ENCODE measurements around the gene CSH2.
"Not testable (repeated sequence)": the region's sequence is repeated elsewhere in the genome, so short reads cannot be mapped to it uniquely, and the experiment has no call there.

The CSH2 gene

DNA sequence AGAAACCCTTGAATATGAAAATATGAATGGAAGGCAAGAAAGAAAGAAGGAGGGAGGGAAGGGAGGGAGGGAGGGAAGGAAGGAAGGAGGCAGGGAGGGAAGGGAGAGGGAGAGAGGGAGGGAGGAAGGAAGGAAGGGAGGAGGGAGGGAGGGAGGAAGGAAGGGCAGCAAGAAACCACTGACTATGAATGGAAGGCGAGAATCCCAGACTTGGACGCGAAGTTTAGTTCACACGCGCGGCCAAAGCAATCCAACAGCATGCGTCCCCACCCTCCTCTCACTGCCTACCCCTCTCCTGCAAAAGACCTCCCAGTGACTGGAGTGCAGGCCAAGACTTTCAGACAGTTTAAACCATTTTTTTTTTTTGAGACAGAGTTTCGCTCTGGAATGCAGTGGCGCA lies 23.1 kb downstream of the CSH2 start:
- no peak for DNase-seq

DNA sequence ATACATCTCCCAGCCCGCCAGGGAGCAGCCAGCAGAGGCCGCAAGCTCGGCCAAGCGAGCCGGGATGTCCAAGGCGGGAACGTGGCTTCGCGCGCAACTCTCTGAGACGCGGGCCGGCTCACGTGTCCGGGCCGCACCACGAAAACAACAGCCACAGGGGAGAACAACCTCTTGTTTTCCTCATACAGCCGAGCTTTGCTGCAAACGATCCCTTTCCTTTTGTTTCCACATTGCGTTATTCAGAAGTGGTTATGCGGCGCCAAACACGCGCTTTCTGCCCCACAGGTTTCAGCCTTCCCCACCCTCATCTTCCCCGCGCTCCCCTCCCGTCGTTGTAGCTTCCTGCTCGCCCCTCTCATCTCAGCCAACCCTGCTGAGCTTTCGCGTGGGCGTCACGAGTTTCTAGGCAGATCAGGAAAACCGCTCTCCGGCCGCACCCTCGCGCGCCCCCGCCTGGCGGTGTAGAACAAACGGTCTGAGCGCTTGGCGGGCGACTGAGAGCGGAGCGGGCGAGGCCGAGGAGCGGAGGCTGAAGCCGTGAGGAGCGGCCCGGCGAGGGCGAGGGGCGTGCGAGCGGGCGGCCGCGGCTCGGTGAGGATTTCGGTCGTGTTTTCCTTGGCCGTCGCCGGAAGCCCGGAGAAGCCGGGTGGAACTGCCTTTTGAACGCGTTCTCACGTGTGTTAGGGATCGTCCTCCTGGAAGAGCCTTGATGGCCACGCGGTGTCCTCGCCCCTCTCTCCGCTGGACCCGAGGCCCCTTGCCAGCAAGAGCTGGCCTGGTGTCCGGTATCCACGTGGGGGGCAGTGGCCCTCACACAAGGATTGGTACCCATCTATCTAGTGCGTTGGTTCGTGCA lies 24.4 kb downstream of the CSH2 start:
- DNase-seq: no peak

DNA sequence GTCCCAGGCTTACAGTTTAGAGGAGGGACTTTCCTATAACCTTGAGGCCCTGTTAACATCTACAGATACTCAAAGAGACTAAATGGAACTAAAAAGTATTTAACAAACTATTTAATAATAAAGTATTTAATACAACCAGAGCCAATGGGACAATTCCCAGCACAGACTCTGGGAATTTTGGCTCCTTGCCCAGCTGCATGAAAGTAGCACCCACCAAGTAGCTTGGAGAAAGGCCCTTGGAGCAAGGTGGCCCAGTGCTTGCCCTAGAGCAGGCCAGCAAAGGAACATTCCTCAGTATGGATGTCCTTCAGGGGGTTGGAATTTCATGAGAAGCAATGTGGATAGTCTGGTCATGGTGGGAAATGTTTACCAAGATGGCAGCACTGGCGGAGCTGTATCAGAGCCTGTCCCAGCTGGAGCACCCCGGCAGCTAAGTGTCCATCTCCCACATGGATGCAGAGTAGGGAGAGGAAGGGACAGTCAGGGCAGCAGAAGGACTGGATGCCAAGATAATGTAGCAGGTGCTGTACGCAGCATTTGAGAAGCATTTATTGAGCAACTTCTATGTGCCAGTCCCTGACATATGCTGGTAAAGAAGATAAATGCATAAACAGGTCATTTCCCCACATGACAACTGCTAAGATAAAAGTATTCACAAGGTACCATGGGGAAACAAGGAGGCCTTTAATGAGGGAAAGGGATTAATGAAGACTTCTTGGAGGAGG lies 25.8 kb downstream of the CSH2 start:
- no peak for DNase-seq

GRCh38 chr17:63845509-63845908 lies 28.0 kb downstream of the CSH2 start:
- no peak for DNase-seq

- no peak for DNase-seq
These were observed 29.4 kb downstream of the CSH2 start for GRCh38 chr17:63843910-63844677.

DNA sequence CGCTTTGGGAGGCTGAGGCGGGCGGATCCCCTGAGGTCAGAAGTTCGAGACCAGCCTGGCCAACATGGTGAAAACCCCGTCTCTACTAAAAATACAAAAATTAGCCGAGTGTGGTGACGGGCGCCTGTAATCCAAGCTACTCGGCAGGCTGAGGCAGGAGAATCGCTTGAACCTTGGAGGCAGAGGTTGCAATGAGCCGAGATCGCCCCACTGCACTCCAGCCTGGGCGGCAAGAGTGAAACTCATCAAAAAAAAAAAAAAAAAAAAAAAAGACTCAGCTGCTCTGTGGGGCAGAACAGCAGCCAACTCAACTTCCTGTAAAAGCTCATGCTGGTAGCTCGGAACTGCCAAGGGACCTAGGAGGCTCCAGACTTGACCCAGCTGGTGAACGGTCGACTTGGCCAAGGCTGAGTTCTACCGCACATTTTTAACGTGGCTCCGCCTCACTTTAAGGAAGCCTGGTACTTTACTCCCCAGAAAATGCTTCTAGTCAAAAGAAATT lies 30.0 kb downstream of the CSH2 start:
- DNase-seq: not testable (repeated sequence)

GRCh38 chr17:63842540-63843386 lies 30.7 kb downstream of the CSH2 start, which contains the start of gene SMARCD2:
TSS of gene SMARCD2 (minus strand) at chr17:63842685. CDS start at chr17:63842674, 11 bp downstream.
- peak; percentile 85 for DNase-seq

DNA sequence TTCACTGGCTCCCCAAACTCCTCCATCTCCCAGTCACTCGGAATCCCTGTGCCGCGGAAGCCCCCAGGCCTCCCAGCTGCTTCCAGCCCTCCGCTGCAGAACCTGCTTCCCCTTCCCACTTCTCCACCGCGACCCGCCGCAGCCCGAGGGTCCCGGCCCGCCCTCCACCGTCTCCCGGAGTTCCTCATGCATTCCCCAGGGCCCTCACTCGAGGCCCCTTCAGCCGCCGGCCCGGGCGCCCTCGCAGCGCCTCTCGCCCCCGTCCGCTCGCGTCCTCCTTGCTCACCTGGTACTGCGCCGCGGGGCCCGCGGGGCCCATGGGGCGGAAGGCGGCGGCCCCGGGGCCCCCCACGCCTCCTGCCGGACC lies 31.3 kb downstream of the CSH2 start:
- no peak for DNase-seq

- no peak for DNase-seq
These were observed 31.9 kb downstream of the CSH2 start for GRCh38 chr17:63841350-63842172.

GRCh38 chr17:63840591-63841349 lies 32.7 kb downstream of the CSH2 start:
- no peak for DNase-seq

- no peak for DNase-seq
These were observed 34.8 kb downstream of the CSH2 start for GRCh38 chr17:63838631-63839171.

GRCh38 chr17:63837962-63838600 lies 35.4 kb downstream of the CSH2 start:
- DNase-seq: no peak

DNA sequence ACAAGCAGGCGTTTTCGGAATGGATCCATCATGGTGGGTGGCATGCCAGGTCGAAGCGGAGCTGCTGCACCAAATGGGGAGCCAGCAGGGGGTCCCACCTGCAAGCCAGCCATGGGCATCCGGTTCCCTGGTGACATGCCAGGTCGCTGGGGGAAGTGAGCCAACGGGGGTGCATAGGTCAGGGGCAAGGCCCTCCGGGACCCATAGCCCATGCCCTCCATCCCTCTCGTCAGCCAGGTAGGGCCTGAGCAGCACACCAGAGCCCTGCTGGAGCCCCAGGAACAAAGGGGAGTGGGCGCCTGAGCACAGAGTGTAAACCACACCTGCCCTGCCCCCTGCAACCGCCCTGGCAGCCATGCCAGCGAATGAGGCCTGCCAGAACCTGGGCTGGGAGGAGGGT lies 36.0 kb downstream of the CSH2 start:
- no peak for DNase-seq

DNA sequence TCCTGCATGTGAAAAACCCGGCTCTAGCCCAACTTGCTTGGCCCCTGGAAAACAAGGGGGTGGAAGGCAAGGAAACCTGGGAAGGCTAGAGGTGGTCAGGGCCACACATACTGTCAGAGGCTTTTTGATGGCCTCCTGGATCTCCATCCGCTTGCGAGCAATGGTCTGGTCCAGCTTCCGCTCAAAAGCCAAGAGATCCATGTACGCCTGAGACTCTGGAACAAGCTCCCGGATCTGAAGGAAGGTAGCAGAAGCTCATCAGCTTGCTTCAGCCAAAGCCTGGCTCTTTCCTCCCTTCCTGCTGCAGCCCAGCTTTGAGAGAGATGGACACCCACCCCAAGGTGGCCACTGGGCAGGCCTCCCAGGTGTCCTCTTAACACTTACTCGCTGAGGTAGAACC lies 36.7 kb downstream of the CSH2 start:
- no peak for DNase-seq

- no peak for DNase-seq
These were observed 38.2 kb downstream of the CSH2 start for GRCh38 chr17:63835167-63835720.

- no peak for DNase-seq
These were observed 38.9 kb downstream of the CSH2 start for GRCh38 chr17:63834431-63835166.

DNA sequence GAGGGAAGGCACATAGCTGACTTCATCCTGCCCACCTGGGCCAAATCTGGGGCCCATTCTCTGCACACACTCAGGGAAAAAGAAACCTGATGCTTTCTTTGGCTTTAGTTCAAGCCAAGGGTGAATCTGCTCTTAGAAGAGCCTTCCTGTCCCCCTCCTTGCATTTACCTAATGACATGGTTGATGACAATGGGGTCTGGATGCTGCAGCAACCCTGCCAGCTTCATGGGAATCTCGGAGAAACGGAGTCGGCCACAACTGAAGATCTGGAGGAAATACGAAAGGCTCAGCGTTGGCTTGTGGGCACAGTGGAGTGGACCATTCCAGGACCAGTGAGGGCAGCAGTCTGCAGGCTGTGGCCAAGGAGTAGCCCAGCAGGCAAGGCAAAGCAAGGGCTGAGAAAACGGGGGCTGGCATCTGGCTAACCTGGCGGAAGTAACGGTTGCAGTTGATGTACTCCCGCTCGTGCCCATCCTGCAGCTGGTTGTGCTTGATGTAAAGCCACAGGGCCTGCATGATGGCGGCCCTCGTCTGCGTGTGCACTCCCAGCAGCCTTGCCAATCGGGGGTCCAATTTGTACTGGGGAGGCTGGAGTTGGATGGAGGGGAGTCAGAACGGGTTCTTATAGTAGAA lies 39.6 kb downstream of the CSH2 start:
- DNase-seq: no peak

Measured in DMS79 (cell line).